MG63 (cell line): ENCODE data around the gene ARHGAP30. TPM values are rescaled to one million over a fixed set of nuclear protein-coding genes. Genes with fewer than 3 reads are reported as not detected.
"Not testable (repeated sequence)": the region's sequence is repeated elsewhere in the genome, so short reads cannot be mapped to it uniquely, and the experiment has no call there.

Source experiments
- DNase-seq: peaks from one replicate; pipeline ENCODE4 v3.0.0-alpha.2; 2020
- H3K27me3 ChIP-seq: fragments of 250-450 bp; sonication (Bioruptor Pico); 2 replicates; pipeline ENCODE4 v1.5.1; 2020; ENCODE audit warnings: mild to moderate bottlenecking, moderate library complexity
- H3K36me3 ChIP-seq: fragments of 250-450 bp; sonication (Bioruptor Pico); 2 replicates; pipeline ENCODE4 v1.5.1; 2020; ENCODE audit warnings: mild to moderate bottlenecking, moderate library complexity
- H3K4me3 ChIP-seq: fragments of 250-450 bp; sonication (Bioruptor Pico); 2 replicates; pipeline ENCODE4 v1.5.1; 2020; ENCODE audit warnings: mild to moderate bottlenecking, moderate library complexity
- H3K9me3 ChIP-seq: fragments of 250-450 bp; sonication (Bioruptor Pico); 2 replicates; pipeline ENCODE4 v1.5.1; 2020; ENCODE audit warnings: mild to moderate bottlenecking, moderate library complexity
- total RNA-seq: library from RNA; depleted of rRNA; stranded (reverse); fragments of >200 nt; shearing (Covaris generic); gene quantifications from 2 replicates; pipeline ENCODE4 v1.2.3, GENCODE V29; 2014; ENCODE audit warnings: low replicate concordance

The ARHGAP30 gene
- total RNA-seq, 1 experiment from 2014 or later, result not detected

DNA sequence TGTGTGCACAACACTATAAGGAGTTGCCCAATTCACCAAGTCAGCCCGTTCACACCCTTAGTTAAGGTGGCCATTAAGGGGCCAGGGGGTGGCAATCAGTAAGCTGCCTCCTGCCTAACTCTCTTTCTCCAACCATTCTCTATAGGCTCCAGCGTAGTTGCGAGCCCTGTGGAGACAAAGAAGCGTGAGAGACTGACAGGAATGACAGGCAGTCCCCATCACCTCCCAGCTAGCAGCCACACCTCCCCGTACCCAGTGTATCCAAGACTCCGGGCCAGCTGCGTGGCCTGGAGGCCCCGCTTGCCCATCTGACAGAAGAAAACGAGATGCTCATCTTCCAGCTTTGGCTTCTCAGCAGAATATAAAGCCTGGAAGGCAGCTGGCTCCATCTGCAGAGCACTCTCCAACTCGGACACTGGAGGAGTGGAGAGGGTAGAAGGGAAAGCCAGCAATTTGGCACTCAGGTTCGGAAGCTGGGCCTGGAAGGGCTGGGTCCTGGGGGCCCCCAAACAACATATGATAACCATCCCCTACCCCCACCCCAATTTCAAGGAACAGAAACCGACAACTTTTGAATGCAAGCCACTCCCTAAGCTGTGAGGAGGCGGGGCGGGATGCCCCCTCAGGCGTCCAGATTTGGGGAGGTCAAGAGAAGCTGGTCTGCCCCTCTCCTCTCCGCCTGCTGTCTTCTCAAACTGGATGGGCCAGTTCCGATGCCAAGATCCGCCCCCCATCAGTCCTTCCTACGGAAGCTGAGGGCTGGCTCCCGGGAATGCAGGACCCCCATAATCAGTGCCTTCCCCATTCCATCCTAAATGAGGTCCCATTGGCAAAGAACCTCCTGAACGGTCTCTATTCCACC is 31.8 kb downstream of the ARHGAP30 start:
- Histone ChIP-seq H3K4me3 (no peak overlapping the region), H3K36me3 (peaks cover 38% of the 10 kb centered on the region)
- DNase-seq, result no peak

DNA sequence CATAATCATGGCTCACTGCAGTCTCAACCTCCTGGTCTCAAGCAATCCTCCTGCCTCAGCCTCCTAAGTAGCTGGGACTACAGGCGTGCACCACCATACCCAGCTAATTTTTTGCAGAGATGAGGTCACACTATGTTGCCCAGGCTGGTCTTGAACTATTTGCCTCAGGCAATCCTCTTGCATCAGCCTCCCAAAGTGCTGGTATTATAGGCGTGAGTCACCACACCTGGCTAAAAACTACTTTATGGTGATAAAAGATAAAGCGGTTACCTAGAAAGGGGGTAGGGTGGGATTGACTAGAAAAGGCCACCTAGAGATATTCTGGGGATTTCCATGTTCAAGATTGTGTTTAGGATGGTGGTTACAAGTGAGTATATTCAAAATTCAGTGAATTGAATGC is 35.9 kb downstream of the ARHGAP30 start:
- Histone ChIP-seq H3K9me3 (no peaks in the 10 kb centered on the region), H3K4me3 (no peak overlapping the region), H3K27me3 (no peaks in the 10 kb centered on the region), H3K36me3 (peaks cover under 1% of the 10 kb centered on the region; the same call in 1 of the 2 replicates)
- no peak for DNase-seq

More for the DNA sequence above, 31.8 kb downstream of the ARHGAP30 start:
- H3K9me3 ChIP-seq, result no peaks in the 10 kb centered on the region
- H3K27me3 ChIP-seq, result no peaks in the 10 kb centered on the region

DNA sequence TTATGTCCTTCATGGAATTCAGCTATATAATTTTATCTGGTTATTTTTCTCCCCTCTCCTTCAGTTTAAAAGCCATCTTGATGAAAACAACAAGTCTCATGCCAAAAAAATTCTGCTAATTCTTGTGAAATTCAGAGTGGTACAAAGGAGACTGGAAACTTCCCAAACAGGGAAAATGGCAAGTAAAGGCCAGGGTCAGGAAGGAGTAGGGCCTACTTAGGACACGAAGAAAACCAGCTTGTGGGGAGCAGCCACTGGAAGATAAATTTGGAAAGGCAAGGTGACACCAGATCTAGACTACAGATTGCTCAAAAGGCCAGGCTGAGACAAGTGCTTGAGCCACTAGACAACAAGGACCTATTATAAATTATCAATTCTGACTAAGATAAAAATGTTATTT is 37.3 kb downstream of the ARHGAP30 start:
- Histone ChIP-seq H3K4me3 (no peak overlapping the region), H3K27me3 (no peaks in the 10 kb centered on the region), H3K9me3 (no peaks in the 10 kb centered on the region), H3K36me3 (no peaks in the 10 kb centered on the region)
- DNase-seq, result no peak

DNA sequence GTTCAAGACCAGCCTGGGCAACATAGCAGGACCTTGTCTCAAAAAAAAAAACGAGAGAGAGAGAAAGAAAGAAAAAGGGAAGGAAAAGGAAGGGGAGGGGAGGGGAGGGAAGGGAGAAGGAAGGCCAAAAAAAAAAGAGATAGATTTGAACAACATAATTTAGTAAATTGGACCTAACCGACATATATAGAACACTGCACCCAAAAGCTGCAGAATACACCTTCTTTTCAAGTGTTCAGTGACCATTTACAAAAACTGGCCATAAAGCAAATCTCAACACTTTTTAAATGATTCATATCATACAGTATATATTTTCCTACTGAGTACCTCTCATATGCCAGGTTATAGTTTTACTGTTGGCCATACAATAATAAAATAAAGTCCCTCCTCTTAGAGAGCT is 37.8 kb downstream of the ARHGAP30 start:
- Histone ChIP-seq H3K4me3 (no peak overlapping the region), H3K9me3 (no peaks in the 10 kb centered on the region), H3K27me3 (no peaks in the 10 kb centered on the region), H3K36me3 (no peaks in the 10 kb centered on the region)
- no peak for DNase-seq

DNA sequence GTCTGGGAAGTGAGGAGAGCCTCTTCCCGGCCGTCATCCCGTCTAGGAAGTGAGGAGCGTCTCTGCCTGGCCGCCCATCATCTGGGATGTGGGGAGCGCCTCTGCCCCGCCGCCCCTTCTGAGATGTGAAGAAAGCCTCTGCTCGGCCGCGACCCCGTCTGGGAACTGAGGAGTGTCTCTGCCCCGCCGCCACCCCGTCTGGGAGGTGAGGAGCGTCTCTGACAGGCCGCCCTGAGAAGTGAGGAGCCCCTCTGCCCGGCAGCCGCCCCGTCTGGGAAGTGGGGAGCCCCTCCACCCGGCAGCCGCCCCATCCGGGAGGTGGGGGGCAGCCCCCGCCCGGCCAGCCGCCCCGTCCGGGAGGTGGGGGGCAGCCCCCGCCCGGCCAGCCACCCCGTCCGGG is 40.2 kb downstream of the ARHGAP30 start:
- H3K4me3 ChIP-seq, H3K9me3 ChIP-seq, H3K36me3 ChIP-seq, DNase-seq, H3K27me3 ChIP-seq: not testable (repeated sequence)

DNA sequence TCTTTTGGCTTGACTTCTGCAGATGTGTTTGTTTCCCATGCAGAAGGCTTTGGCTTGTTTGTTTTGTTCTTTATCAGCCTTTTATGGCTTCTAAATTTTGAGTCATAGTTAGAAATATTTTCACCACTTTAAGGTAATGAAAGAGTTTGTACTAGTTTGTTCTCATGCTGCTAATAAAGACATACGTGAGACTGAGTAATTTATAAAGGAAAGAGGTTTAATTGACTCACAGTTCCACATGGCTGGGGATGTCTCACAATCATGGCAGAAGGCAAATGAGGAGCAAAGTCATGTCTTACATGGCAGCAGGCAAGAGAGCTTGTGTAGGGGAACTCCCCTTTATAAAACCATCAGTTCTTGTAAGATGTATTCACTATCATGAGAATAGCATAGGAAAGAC is 42.7 kb downstream of the ARHGAP30 start:
- H3K36me3 ChIP-seq, H3K27me3 ChIP-seq, H3K9me3 ChIP-seq, DNase-seq, H3K4me3 ChIP-seq: not testable (repeated sequence)

DNA sequence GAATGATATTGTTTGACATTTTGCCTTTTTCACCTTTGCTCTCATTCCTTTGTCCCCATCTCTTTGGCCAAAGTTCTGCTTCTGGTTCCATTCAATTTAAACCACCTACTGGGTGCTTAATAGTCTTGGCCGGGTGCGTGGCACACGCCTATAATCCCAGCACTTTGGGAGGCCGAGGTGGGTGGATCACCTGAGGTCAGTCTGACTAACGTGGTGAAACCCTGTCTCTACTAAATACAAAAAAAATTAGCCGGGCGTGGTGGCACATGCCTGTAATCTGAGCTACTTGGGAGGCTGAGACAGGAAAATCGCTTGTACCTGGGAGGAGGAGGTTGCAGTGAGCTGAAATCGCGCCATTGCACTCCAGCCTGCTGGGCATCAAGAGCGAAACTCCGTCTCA is 47.3 kb downstream of the ARHGAP30 start:
- peaks cover 14% of the 10 kb centered on the region for H3K27me3 ChIP-seq
- not testable (repeated sequence) for H3K9me3 ChIP-seq, H3K36me3 ChIP-seq, H3K4me3 ChIP-seq, DNase-seq

DNA sequence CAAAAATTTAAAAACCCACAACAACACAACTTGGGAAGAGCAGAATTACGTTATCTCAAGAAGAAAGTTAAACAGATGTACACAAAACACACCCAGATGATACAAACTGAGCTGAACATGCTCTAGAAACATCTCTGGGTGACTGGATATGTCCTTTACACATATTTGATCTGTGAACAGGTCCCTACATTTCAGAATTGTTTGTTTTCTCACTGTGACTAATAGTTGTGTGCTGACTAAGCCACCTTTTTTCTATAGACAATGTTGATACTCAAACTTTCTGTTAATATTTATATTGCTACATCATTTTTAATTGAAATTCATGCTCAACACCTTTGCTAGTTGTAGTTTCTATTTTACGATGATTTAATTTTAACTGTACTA is 47.7 kb downstream of the ARHGAP30 start:
- H3K9me3 ChIP-seq, result no peaks in the 10 kb centered on the region
- no peak overlapping the region for H3K4me3 ChIP-seq
- peaks cover 14% of the 10 kb centered on the region for H3K27me3 ChIP-seq
- DNase-seq, result no peak
- no peaks in the 10 kb centered on the region for H3K36me3 ChIP-seq

- H3K4me3 ChIP-seq, result peak overlapping the region; percentile 48
- no peaks in the 10 kb centered on the region for H3K9me3 ChIP-seq
- peak; percentile 57 for DNase-seq
- H3K36me3 ChIP-seq, result no peaks in the 10 kb centered on the region
- peaks cover 14% of the 10 kb centered on the region for H3K27me3 ChIP-seq
Observed at GRCh38 chr1:161021165-161021969, 48.3 kb downstream of the ARHGAP30 start.

GRCh38 chr1:161020509-161021164 is 49.1 kb downstream of the ARHGAP30 start, which contains the start of gene F11R:
F11R (minus strand) TSS chr1:161021152; CDS start chr1:161021073, 79 bp downstream.
- Histone ChIP-seq H3K9me3 (no peaks in the 10 kb centered on the region), H3K36me3 (no peaks in the 10 kb centered on the region), H3K27me3 (peaks cover 14% of the 10 kb centered on the region), H3K4me3 (peak within 1 kb of the TSS; percentile 48)
- no peak for DNase-seq

DNA sequence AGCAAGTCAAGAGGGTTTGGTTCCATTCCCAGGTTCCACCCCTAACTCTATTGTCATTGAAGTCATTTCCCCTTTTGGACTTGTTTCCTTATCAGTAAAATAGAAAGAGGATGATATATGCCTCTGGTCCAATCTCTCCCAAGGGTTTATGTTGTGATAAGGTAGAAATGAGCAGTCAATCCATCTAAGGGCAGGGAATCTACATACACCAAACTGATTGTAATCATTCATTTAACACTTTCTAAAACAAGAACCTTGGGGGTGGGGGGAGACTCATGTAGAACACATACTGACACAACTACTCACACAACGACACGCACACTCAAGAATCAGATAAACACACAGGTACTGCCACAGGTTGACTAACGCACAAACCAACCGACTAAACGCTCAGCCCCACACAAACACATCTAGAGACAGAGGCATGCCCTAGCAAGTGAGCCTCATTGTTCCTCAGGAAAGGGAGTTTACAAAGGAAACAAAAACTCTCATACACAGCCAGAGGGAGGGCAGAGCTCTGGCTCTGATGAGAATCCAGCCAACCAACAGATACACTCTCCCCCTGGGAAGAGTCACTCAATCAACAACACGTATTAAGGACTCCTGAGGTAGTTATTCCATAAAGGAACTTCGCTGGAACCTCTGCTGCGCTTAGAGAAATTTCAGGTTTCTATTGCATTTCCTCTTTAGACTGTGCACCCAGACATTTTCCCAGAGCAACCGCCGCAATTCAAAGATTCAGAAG is 49.8 kb downstream of the ARHGAP30 start:
- no peak overlapping the region for H3K4me3 ChIP-seq

DNA sequence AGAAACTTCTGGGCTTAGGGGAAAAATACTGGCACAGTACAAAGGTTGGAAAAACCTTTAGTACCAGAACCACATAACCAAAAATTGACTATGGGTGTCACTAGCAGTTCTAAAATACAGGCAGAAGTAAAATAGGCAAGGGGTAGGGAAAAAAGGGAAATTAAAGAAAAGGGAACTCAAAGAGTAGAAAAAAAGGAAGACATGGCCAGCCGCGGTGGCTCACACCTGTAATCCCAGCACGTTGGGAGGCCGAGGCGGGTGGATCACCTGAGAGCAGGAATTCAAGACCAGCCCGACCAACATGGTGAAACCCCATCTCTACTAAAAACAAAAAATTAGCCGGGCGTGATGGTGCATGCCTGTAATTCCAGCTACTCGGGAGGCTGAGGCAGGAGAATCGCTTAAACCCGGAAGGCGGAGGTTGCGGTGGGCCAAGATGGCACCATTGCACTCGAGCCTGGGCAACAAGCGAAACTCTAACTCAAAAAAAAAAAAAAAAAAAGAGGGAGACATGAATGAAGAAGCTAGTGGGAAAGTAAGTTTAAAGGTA is 50.5 kb downstream of the ARHGAP30 start:
- H3K4me3 ChIP-seq, H3K9me3 ChIP-seq, H3K36me3 ChIP-seq, DNase-seq: not testable (repeated sequence)
- H3K27me3 ChIP-seq, result peaks cover 14% of the 10 kb centered on the region

More for the DNA sequence above, 49.8 kb downstream of the ARHGAP30 start:
- peaks cover 14% of the 10 kb centered on the region for H3K27me3 ChIP-seq
- DNase-seq, result no peak
- no peaks in the 10 kb centered on the region for H3K9me3 ChIP-seq
- no peaks in the 10 kb centered on the region for H3K36me3 ChIP-seq

DNA sequence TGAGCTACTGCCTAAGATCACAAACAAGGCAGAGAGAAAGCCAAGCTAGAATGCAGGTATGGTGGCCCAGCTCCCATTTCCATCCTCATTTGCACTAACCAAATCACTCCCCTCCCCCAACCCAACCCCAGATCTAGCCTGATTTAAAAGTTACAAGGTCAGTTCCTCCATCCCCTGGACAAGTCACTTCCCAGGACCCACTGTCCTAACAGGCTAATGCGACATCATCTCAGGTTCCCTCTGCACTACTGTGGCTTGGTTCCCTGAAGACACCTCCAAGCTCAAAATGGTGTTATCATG is 51.1 kb downstream of the ARHGAP30 start:
- H3K4me3 ChIP-seq, result no peak overlapping the region
- H3K9me3 ChIP-seq, result no peaks in the 10 kb centered on the region
- H3K27me3 ChIP-seq, result peaks cover 14% of the 10 kb centered on the region
- no peak for DNase-seq
- no peaks in the 10 kb centered on the region for H3K36me3 ChIP-seq

- Histone ChIP-seq H3K9me3 (no peaks in the 10 kb centered on the region), H3K36me3 (no peaks in the 10 kb centered on the region), H3K27me3 (peaks cover 14% of the 10 kb centered on the region), H3K4me3 (no peak overlapping the region)
- no peak for DNase-seq
Observed at GRCh38 chr1:161017756-161018630, 51.7 kb downstream of the ARHGAP30 start.

GRCh38 chr1:161017181-161017580 is 52.5 kb downstream of the ARHGAP30 start:
- H3K27me3 ChIP-seq, result peaks cover 14% of the 10 kb centered on the region
- H3K4me3 ChIP-seq, H3K36me3 ChIP-seq, DNase-seq, H3K9me3 ChIP-seq: not testable (repeated sequence)
